Astrocyte (in vitro differentiated cells and primary cell): Measurements from ENCODE around the gene ANKS6.

Experiments used
- EZH2 ChIP-seq: IDR thresholded peaks from 2 replicates; pipeline ENCODE4 v1.6.1; 2012; ENCODE audit warnings: mild to moderate bottlenecking, low read length, inconsistent platforms; ENCODE audit not compliant: insufficient read depth
- TF ChIP-seq, protein P1 (sequence below): IDR thresholded peaks from 2 replicates; pipeline ENCODE4 v1.5.1; 2011; ENCODE audit warnings: low read depth, mild to moderate bottlenecking, inconsistent platforms, low read length, moderate library complexity; ENCODE audit not compliant: insufficient read depth

DNA sequence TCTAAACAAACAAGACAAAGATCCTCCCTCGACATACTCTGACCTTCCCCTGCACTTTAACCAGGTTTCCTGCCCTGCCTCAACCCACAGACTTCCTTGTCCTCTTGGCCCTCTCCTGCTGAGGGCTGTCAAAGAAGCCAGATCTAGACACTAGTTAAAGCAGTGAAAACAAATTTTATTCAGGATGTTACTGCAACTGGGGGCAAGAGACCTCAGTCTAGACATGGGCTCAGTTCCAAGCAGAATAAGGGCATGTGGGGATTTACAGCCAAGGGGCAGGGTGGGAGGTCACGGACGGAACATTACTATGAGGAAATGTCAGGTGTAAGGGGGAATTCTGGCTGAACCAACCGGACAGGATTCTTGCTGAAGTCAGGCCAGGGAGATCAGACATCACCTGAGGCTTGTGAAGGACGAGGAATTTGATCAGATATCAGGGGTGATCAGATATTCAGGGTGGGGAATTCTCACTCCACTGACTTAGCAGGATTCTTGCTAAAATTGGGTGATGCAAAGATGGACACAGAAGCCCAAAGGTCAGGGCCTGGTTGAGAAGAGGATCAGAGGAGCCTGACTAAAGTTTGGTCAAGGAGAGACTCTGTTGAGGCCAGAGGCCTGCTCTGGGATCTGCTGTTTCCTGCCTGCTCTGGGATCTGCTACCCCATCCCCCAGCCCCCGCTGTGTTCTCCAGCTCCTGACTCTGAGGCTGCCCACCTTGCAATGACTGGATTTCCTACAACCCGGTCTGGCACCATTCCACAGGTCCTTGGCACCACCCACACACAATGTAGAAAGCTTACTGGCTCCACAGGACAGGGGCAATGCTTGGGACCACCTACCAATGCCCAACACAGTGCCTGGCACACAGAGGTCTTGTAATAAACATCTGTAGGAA is 109.1 kb downstream of the ANKS6 start:
- TF ChIP-seq, protein P1, sequence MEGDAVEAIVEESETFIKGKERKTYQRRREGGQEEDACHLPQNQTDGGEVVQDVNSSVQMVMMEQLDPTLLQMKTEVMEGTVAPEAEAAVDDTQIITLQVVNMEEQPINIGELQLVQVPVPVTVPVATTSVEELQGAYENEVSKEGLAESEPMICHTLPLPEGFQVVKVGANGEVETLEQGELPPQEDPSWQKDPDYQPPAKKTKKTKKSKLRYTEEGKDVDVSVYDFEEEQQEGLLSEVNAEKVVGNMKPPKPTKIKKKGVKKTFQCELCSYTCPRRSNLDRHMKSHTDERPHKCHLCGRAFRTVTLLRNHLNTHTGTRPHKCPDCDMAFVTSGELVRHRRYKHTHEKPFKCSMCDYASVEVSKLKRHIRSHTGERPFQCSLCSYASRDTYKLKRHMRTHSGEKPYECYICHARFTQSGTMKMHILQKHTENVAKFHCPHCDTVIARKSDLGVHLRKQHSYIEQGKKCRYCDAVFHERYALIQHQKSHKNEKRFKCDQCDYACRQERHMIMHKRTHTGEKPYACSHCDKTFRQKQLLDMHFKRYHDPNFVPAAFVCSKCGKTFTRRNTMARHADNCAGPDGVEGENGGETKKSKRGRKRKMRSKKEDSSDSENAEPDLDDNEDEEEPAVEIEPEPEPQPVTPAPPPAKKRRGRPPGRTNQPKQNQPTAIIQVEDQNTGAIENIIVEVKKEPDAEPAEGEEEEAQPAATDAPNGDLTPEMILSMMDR: no peak
- TF ChIP-seq EZH2: no peak
